ENCODE results near the gene CDH22. TPM values are rescaled to one million over a fixed set of nuclear protein-coding genes. Genes with fewer than 3 reads are reported as not detected.

CDH22 gene
- total RNA-seq, 1 experiment from 2014 or later = 0.11 TPM

DNA sequence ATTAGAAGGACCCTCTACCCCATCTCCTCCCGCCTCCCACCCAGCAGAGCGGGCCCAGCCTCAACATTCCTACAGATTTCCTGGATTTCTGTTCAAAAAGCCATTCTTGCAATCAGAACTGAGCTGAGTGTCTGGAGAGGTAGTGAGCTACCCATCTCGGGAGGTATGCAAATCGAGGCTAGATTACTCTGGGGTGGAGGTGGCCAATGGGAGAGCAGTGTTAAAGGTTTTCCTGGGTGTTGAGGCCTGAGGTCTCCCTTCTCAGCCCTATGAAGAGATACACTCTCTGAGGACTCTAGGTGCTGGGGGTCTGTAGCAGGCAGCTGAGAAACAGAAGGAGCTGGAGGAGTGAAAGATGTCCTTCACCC, 133.2 kb downstream of the CDH22 start:
- intact Hi-C loops (cut with micrococcal nuclease; ENCODE audit: unreplicated experiment) = no loop called here
- Histone ChIP-seq H3K27me3 (replicated peaks; ENCODE audit: control insufficient read depth, insufficient read depth, low read length) (peaks cover 4% of the 10 kb centered on the region), H3K4me3 (ENCODE audit: low read depth, low read length) (no peak overlapping the region), H3K4me1 (no peaks in the 10 kb centered on the region), H3K36me3 (ENCODE audit: control insufficient read depth, insufficient read depth, low read length) (no peaks in the 10 kb centered on the region), H3K9me3 (no peaks in the 10 kb centered on the region)
- BruUV-seq (replicated peaks) = no TSS peak
- Mint-ChIP-seq H3K4me1 (ENCODE audit: low read depth, unreplicated experiment) (no peaks in the 10 kb centered on the region), H3K9me3 (ENCODE audit: unreplicated experiment) (no peaks in the 10 kb centered on the region), H3K4me3 (ENCODE audit: unreplicated experiment) (no peak overlapping the region), H3K36me3 (ENCODE audit: insufficient read depth, unreplicated experiment) (no peaks in the 10 kb centered on the region), H3K27me3 (ENCODE audit: insufficient read depth, unreplicated experiment) (peaks cover 37% of the 10 kb centered on the region), H3K27ac (ENCODE audit: unreplicated experiment) (no peak overlapping the region)
- POLR2A ChIA-PET = no interaction called here
- DNase-seq = no peak
- CTCF ChIA-PET = no interaction called here
- TF ChIP-seq, protein P1, sequence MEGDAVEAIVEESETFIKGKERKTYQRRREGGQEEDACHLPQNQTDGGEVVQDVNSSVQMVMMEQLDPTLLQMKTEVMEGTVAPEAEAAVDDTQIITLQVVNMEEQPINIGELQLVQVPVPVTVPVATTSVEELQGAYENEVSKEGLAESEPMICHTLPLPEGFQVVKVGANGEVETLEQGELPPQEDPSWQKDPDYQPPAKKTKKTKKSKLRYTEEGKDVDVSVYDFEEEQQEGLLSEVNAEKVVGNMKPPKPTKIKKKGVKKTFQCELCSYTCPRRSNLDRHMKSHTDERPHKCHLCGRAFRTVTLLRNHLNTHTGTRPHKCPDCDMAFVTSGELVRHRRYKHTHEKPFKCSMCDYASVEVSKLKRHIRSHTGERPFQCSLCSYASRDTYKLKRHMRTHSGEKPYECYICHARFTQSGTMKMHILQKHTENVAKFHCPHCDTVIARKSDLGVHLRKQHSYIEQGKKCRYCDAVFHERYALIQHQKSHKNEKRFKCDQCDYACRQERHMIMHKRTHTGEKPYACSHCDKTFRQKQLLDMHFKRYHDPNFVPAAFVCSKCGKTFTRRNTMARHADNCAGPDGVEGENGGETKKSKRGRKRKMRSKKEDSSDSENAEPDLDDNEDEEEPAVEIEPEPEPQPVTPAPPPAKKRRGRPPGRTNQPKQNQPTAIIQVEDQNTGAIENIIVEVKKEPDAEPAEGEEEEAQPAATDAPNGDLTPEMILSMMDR (IDR thresholded peaks at IDR 0.05; ENCODE audit: insufficient read depth in 1 of 2, low read depth in 1 of 2, low read length in 1 of 2, severe bottlenecking in 1 of 2, unreplicated experiment in 1 of 2) = no peak

DNA sequence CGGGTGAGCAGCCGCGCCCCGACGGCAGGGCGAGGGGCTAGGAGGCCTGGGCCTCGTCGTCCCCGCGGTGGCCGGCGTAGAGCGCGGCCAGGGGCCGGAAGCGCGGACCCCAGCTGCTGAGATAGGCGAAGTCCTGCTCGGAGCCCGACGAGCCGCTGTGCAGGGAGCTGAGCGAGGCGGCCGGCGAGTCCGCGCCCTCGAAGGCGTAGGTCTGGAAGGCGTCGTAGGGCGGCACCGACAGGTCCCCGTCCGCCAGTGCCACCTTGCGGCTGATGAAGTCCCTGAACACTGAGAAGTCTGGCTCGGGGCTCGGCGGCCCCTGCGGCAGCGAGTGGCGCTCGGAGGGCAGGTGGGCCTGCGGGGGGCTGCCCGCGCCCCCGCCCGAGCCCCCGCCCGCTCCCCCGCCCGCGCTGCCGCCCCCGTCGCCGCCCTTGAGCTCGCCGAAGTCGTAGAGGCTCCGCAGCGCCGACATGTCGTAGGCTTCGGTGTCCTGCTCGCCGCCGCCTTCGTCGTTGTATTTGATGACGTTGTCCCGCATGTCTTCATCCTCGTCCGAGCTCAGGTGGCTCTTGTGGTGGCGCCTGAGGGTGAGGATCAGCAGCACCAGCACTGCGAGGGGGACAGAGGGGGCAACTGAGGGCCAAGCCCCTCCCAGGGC, 133.7 kb downstream of the CDH22 start:
- no peaks in the 10 kb centered on the region for H3K9me3 ChIP-seq
- ChIA-PET POLR2A (no interaction called here), CTCF (no interaction called here)
- no peak for DNase-seq
- Mint-ChIP-seq H3K27ac (ENCODE audit: unreplicated experiment) (no peak overlapping the region), H3K4me3 (ENCODE audit: unreplicated experiment) (no peak overlapping the region), H3K4me1 (ENCODE audit: low read depth, unreplicated experiment) (no peaks in the 10 kb centered on the region), H3K36me3 (ENCODE audit: insufficient read depth, unreplicated experiment) (no peaks in the 10 kb centered on the region), H3K9me3 (ENCODE audit: unreplicated experiment) (no peaks in the 10 kb centered on the region), H3K27me3 (ENCODE audit: insufficient read depth, unreplicated experiment) (peaks cover 32% of the 10 kb centered on the region)
- H3K4me1 ChIP-seq = no peaks in the 10 kb centered on the region
- H3K4me3 ChIP-seq (ENCODE audit: low read depth, low read length) = no peak overlapping the region
- no peaks in the 10 kb centered on the region for H3K36me3 ChIP-seq (ENCODE audit: control insufficient read depth, insufficient read depth, low read length)
- BruUV-seq (replicated peaks) = no TSS peak
- H3K27me3 ChIP-seq (replicated peaks; ENCODE audit: control insufficient read depth, insufficient read depth, low read length) = peaks cover 4% of the 10 kb centered on the region
- intact Hi-C loops (cut with micrococcal nuclease; ENCODE audit: unreplicated experiment) = no loop called here
- TF ChIP-seq, protein P1 (IDR thresholded peaks at IDR 0.05; ENCODE audit: insufficient read depth in 1 of 2, low read depth in 1 of 2, low read length in 1 of 2, severe bottlenecking in 1 of 2, unreplicated experiment in 1 of 2) = peak in 1 of 2 experiments; percentile 19

DNA sequence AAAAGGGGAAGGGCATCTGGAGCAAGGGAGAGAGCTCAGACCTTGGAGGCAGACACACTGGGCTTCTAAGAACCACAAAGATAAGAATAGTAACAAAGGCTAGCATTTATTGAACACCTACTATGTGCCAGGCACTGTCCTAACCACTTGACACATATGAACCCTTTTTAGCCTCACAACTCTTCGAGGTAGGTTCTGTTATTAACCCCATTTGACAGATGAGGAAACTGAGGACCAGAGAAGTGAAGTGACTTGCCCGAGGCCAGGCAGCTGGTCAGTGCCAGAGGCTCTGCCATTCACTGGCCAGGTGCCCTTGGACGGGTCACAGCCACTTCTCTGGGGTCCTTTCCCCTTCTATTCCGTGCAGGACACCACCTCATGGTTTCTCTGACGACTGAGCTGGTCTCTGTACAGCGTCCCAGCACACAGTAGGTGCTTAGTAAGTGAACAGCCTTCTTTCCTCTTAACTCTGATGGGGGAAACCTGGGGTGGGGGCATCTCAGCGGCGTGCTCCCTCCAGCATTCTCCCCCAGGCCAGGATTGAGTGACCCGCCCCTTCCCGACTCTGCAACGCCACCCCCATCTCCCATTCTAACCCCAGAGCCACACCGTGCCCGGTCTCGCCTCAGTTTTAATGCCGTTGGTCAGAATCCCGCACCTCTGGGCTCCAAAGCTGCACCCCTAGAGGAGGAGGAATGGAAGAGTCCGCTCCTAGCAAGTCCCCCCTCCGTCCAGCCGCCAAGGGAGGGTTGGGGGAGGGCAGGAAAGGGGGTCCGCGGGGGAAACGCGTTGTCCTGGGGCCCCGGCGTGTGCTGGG, 134.4 kb downstream of the CDH22 start:
- Mint-ChIP-seq H3K27me3 (ENCODE audit: insufficient read depth, unreplicated experiment) (peaks cover 32% of the 10 kb centered on the region), H3K36me3 (ENCODE audit: insufficient read depth, unreplicated experiment) (no peaks in the 10 kb centered on the region), H3K9me3 (ENCODE audit: unreplicated experiment) (no peaks in the 10 kb centered on the region), H3K4me3 (ENCODE audit: unreplicated experiment) (no peak overlapping the region), H3K27ac (ENCODE audit: unreplicated experiment) (no peak overlapping the region), H3K4me1 (ENCODE audit: low read depth, unreplicated experiment) (no peaks in the 10 kb centered on the region)
- TF ChIP-seq, protein P1 (IDR thresholded peaks at IDR 0.05; ENCODE audit: insufficient read depth in 1 of 2, low read depth in 1 of 2, low read length in 1 of 2, severe bottlenecking in 1 of 2, unreplicated experiment in 1 of 2) = no peak
- H3K27me3 ChIP-seq (replicated peaks; ENCODE audit: control insufficient read depth, insufficient read depth, low read length) = peaks cover 4% of the 10 kb centered on the region
- DNase-seq = no peak
- no peaks in the 10 kb centered on the region for H3K36me3 ChIP-seq (ENCODE audit: control insufficient read depth, insufficient read depth, low read length)
- no peak overlapping the region for H3K4me3 ChIP-seq (ENCODE audit: low read depth, low read length)
- BruUV-seq (replicated peaks) = no TSS peak
- POLR2A ChIA-PET = no interaction called here
- no peaks in the 10 kb centered on the region for H3K4me1 ChIP-seq
- CTCF ChIA-PET = no interaction called here
- H3K9me3 ChIP-seq = no peaks in the 10 kb centered on the region
- intact Hi-C loops (cut with micrococcal nuclease; ENCODE audit: unreplicated experiment) = no loop called here

All from Caco-2 (cell line).